Left hindlimb (tissue), 1 donor: ENCODE data around the gene IL1RAP.

Source experiments
- DNase-seq: peaks from one replicate; pipeline ENCODE4 v3.0.0-alpha.2; 2018

Gene IL1RAP

GRCh38 chr3:190545191-190545590, 31.3 kb downstream of the IL1RAP start:
- no peak for DNase-seq

GRCh38 chr3:190546881-190547510, 33.1 kb downstream of the IL1RAP start:
- no peak for DNase-seq

GRCh38 chr3:190548031-190548656, 34.3 kb downstream of the IL1RAP start:
- DNase-seq = no peak

- DNase-seq = no peak
Observed at GRCh38 chr3:190552021-190552420, 38.1 kb downstream of the IL1RAP start.

DNA sequence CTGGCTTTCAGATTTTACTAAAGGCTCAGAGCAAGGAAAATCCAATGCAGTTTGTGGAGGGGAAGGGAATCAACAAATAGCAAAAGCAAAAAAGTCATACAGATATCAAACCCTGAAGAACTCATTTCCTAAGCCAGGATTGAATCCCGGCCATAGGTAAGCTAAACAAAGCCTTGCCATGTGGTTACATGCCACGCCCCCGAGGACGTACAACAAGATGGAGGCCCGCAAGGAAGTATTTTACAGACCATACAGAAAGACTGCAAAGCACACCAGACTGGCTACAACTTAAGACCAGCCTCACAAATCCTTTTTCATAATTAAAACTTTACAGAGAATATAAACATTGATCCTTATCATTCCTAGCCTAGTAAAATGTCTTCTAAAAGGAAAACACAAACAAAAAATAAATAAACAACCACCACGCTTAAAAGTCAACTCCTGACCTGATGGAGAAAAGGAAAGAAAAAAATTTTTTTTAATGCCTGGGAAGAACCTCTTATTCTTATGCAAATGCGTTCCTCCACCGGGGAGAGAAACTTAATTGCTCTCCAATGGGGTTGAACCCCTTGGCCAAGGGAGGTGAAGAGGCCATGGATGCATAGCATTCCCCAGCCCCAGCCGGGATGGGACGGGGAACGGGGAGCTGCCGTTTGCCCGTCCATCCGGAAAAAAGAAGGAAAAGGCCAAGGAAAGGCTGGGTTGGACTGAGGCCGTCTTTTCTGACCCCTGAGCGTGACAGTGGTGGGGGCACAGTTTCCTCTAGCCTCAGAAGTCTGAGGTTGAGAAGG, 39.3 kb downstream of the IL1RAP start:
- DNase-seq = no peak

DNA sequence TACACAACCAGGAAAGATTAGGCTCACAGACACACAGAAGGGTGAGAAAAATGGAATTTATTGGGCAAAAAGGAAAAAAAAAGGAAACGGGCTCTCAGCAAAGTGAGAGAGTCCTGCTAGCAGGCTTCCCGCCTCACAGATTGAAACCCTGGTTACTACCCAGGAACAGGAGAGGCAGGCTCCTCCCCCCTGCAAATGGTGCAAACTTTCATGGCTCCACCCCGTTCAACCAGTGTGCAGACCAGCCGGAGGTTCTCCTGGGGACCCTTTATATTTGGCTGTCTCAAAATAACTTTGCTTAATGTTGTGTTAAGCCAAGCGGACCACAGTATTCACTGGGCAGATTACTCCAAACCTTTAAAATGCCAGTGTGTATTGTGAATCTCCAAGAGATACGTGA, 40.3 kb downstream of the IL1RAP start:
- no peak for DNase-seq

DNA sequence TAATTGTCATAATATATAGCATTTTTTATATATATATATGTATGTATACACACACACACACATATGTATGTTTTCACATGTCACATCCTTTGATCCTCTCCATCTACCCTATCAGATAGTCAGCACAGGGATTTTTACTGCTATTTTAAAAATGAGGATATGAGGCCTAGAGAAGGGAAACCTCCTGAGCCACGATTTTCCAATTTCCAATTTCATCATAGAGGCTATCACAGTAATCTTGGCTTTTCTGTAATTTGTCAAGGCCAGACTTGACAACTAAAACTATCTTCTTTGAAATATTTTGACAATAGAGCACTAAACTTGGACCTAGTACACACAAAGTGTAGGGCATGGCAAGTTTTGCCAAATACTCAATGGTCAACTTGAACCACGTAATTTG, 42.5 kb downstream of the IL1RAP start:
- no peak for DNase-seq

- DNase-seq = no peak
Observed at GRCh38 chr3:190557296-190557695, 43.4 kb downstream of the IL1RAP start.

DNA sequence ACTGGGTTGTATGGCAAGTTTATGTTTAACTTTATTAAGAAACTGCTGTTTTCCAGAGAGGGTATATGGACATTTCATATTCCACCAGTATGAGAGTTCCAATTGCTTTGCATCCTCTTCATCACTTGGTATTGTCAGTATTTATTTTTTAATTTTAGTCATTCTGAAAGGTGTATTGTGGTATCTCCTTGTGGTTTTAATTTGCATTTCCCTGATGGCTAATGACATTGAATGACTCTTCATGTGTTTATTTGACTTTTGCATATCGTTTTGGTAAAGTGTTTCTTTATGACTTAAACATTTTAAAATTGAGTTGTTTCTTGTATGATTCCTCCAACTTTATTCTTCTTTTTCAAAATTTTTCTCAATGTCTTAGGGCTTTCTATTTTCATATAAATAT, 44.4 kb downstream of the IL1RAP start:
- DNase-seq = no peak

GRCh38 chr3:190558796-190559195, 44.9 kb downstream of the IL1RAP start:
- no peak for DNase-seq

DNA sequence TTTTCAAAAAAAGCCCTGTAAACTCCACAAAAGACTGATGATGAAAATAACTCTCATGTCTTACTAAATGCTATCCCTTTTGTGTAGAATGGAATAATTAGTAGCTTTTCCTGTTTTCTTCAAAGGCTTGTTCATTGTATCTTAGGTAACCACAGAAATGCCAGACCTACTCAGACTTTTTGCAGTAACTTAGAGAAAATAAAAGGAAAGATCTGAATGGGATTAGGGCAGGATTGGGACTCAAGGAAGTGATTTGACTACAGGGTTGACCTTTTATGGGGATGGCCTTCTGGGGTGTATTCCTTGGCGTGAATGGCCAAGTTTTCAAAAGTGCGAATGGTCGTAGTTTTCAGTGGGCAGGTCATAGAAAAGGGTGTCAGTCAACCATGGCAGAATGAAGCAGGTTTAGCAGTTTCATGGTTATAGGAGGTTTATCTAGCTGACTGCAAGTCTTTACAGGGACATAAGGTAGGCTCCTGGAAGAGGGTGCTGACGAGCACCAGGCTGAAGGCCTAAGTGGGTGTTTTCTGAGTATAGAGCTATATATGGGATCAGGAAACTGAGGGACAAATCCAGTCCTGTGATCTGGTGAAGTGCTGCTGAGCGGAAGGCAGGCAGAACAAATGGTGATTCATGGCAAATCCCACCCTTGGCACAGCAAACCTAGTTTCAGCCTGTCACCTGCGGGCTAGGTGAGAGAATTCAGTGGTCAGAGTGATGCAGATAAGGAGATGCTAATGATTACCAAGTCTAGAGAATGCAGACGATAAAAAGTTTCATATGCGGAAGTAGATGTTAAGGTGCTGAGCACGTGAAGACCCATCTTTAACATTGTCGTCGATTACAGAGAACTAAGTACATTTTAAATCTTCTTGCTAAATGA, 46.4 kb downstream of the IL1RAP start:
- no peak for DNase-seq

DNA sequence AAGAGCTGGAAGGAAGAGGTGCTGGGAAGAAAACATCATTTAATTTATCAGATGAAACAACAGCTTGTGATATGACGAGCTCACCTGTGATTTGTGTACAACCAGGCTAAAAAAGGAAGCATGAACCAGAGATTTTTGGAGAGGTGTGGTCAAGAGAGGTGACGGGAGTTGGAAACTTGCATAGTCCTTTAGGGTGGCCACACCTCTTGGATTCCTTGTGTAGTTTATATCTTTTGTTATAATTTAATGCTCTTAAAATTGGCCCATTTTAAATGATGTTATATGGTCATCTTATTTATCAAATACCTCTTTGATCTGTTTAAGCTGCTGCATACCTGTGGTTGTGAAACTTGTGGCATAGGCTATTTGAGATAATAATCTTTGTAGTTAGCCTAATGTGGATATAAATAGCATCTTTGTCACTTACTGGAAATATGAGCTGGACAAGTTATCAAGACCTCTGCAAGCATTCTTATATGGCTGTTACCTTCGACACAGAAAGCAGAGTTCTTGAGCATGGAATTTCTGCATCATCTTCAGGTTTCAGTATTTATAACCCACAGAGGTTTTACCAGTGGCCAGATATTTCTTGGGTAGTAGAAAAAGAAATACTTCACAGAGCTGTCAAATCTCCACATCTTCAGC, 49.1 kb downstream of the IL1RAP start:
- no peak for DNase-seq

DNA sequence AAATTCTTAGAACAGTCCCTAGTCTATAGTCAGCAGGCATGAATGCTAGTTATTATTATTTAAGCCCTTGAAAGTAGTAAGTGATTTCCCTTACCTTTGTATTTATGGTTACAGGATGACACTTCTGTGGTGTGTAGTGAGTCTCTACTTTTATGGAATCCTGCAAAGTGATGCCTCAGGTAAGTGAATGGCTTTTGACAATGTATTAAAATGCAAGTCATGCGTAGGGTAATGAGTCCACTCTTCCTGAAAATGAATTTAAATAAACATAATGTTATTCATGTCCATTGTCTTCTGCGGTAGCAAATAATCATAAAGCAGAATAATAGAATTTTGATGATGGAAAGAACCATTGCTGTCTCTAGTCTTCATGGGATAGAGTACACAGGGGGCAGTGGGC, 50.3 kb downstream of the IL1RAP start:
- no peak for DNase-seq

DNA sequence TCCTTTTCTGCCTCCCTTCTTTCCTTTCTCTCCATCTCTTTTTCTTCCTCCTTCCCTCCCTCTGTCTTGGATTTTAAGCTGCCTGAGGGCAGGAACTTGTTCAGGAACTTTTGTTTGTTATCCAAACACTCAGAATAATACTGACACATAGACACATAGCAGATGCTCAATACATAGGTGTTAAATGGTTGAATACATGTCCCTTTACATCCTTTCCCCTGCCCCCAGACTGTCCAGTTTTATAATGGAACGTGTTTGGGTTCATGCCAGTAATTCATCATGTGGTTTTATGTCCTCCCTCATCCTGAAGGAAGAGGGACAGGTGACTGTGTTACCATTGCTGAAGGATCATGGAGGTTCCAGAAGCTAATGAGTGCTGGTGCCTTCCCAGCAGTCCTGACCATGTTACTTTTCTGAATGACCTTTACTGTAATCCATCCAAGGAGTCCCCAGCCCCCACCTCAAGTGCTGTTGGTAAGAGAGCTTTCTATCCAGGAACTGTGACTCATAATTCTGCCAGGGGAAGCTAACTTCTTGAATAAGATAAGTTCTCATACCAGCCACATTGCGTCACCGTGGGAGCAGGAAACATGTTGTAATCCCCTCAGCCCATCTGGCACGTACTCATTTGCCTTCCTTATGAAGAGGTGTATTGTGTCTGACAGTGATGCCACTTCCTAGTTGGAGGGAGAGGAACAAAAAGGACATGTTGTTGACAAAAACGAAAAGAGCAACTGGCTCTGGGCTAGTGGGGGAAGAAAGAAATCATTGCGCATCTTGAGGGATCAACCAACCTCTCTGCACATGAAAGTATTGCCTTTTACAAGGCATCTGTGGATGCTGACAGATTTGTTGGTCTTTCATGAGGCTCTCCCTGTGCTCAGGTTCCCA, 52.4 kb downstream of the IL1RAP start:
- DNase-seq = peak; percentile 59

DNA sequence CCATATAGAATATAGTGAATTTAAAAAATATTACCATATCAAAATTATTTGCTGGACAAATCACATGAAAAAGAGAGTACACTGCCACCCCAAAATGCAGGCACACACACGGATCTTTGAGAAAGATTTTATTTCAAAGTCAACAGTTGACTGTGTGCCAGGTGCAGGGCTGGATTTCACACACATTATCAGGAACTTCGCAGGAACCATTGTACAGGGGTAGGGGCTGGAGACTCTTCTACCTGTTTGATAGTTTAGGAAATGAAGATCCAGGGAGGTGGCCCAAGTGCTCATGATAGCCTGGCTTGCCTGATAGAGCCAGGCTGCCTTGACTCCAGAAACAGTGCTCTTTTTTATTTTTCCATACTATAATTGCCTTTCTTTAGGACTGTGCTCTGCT, 54.2 kb downstream of the IL1RAP start:
- DNase-seq = no peak

- no peak for DNase-seq
Observed at GRCh38 chr3:190574473-190574872, 60.6 kb downstream of the IL1RAP start.

- DNase-seq = no peak
Observed at GRCh38 chr3:190575437-190576185, 61.7 kb downstream of the IL1RAP start.

- no peak for DNase-seq
Observed at GRCh38 chr3:190577225-190577624, 63.3 kb downstream of the IL1RAP start.

DNA sequence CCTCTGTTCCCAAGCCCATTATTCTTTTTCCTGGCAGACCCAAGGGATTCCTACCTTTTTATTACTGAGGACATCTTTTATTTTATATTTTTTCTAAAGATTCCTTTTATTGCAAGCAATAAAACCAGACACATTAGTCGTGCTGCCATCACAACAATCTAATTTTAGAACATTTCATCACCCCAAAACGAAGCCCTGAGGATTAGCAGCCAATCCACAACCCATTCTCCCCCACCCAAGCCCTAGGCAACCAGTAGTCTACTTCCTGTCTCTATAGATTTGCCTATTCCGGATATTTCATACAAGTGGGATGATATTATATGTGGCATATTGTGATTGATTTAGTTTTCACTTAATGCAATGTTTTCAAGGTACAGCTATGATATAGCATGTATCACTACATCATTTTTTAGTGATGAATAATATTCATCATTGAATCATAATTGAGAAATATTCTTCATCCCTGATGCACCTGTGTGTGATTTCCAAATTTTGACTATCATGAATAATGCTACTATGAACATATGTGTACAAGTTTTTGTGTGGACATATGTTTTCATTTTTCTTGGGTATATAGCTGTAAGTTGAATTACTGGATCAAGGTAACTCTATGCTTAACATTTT, 65.7 kb downstream of the IL1RAP start:
- no peak for DNase-seq

GRCh38 chr3:190580417-190580816, 66.5 kb downstream of the IL1RAP start:
- DNase-seq = no peak
